SW480 (cell line): Measurements from ENCODE around the gene KIF26B.
"Not testable (repeated sequence)": the region's sequence is repeated elsewhere in the genome, so short reads cannot be mapped to it uniquely, and the experiment has no call there.

Source experiments
- DNase-seq: peaks from one replicate; pipeline ENCODE4 v3.0.0-alpha.2; 2016; ENCODE audit warnings: low spot score

The KIF26B gene

DNA sequence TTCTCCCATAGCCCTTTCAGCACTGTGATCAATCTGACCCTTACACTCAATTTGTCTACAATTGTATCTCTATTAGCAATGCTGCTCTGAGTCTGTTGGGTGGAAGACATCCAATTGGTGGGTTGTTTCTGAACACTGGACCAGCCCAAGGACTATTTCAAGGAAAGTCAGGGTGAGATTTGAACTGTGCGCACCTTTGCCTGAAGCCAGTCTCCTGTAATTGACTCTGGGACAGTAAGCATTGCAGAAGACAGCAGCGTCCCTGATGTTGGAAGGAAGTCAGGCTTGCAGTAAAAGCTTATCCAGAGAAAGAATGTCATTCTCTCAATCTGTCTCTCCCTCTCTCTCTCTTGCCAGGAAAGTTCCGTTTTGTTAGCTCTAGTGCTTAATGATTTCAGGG, 233.9 kb downstream of the KIF26B start:
- DNase-seq, result no peak

DNA sequence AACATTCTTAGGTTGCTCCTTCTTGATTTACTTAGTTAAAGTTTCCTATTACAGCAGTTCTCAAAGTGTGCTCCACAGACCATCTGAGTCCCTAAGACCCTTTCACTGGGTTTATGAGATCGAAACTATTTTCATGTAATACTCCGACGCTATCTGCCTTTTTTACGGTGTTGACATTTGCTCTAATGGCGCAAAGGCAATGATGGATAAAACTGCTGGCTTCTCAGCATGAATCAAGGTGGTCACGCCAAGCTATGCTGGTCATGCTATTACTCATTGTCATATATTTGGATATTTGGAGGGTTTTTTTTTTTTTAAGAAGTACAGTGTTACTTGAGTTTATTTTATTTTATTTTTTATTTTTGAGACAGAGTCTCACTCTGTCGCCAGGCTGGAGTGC, 235.1 kb downstream of the KIF26B start:
- no peak for DNase-seq

DNA sequence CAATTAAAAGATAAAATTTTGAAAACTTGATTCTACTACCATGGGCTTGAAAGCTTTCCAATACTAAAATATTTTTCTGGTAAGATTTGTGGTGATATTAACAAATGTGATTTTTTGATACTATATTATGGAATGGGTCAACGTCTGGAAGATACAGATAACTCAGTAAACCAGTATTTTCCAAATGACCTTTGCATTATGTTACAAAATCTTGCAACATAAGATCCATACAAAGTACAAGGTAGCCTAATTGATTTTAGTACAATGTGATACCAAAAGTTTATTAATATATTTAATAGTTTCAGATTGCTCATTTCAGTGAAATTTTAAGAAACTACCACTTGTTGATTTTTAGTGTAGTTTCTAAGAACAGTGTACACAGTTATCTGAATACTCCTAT, 236.2 kb downstream of the KIF26B start:
- no peak for DNase-seq

DNA sequence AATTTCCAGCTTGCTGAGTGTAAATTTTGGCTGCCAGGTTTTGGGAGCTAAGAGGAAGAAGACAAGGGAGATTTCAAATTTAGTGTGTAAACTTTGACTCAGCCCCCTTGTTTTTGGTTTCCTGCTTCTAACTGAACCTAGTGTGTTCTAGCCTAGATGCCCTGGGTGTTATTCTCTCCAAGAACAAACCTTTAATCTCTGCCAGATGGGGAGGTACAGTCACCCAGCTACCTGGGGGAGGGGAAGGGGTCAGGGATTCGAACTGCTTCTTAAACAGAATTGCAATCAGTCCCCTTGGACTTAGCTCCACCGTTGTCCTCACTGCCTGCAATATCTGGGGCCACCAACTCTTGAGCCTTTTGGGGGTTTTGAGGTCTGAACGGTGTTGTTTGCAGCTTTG, 238.9 kb downstream of the KIF26B start:
- no peak for DNase-seq

DNA sequence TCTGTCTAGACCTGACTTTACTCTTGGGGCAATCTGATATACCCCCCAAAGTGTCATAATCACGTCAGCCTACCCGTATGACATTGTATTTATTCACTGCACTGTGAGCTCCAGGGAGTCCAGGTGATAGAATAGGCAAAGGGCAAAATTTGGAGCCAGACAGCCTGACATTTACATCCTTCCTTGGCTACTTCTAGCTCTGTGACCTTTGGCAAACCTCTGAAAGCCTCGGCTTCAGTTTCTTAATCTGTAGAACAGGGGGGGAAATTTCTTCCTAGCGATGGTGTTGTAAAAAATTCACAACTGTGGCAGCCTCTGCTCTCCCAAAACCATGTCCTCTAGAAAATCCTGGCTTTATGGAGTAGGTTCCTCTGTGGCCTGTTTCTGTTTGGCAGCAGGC, 240.9 kb downstream of the KIF26B start:
- DNase-seq, result no peak

DNA sequence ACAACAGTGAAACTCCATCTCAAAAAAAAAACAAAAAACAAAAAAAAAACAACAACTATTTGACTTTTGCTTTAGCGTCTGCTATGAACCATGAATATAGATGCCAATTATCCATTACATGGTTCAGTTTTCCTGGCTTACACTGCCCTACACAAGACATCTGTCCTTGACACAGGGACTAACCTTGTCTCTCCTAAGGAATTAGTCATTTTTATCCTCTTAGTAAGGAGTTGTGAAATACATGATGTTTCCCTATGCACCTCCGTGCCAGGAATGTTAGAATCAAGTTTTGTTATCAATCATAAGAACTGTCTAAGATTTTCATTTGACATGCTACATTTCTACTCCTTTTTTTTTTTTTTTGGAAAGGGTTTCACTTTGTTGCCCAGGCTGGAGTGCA, 241.8 kb downstream of the KIF26B start:
- DNase-seq, result no peak

DNA sequence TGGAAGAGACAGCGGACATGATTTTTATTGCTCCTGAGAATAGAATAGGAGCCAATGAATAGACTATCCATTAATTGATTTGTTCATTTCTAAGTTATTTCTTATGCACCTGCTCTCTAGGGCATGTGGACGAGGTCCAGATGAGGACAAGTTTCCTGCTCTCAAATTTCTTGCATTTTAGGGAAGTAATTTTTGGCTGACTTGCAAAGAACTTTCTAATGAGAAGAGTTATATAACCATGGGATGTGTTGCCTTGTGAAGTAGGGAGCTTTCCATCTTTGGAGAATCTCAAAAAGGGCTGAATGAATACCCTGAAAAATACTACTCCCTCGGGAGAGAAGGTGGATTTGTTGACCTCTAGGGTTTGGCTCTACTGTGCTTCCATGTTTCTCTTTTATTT, 243.0 kb downstream of the KIF26B start:
- no peak for DNase-seq

DNA sequence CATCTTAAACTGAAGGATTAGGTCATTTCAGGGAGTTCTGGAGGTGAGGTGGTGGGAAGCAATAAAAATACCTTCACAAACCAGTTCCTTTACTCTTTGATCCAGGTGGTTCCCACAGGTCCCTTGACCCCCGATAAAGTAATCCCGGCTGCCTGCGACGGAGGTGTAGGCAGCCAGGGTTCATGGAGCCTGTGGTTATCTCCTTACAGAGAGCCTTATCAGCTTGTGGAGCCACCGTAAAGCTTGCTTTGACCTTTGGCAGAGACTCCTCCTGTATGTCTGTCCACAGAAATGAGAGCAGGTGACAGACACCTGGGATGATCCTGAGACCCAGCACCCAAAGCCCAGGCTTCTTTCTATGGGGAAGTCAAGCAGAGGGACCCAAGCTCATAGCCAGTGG, 243.4 kb downstream of the KIF26B start:
- no peak for DNase-seq

DNA sequence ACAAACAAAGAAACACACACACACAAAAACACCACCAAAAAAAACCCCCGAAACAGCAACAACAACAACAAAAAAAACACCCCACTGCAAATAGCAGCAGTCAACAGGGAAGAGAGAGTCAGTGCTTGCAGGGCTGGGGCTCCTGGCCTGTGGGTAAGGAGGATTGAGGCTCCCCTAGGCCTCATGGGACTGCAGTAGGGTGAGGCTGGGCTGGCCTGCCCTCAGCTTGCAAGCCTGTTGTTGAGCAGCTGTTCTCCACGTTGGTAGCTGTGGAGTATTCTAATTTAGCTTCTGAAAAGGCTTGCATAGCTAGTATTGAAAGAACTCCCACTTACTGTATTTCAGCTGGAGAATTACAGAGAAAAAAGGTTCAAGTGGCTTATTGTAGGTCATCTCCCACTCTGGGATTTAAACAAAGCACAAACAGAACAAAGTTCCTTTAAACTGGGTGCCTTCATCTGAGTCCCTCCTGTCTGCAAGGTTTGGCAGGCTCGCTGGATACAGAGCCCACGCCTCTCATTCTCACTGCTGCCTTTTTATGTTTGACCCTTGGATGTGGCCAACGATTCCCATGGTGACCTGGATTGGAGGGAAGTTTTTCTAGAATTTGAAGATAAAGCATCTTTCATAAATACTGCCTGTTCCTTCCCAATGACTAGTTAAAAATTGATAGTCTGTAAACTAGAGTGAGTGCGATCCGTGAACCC, 247.2 kb downstream of the KIF26B start:
- no peak for DNase-seq

DNA sequence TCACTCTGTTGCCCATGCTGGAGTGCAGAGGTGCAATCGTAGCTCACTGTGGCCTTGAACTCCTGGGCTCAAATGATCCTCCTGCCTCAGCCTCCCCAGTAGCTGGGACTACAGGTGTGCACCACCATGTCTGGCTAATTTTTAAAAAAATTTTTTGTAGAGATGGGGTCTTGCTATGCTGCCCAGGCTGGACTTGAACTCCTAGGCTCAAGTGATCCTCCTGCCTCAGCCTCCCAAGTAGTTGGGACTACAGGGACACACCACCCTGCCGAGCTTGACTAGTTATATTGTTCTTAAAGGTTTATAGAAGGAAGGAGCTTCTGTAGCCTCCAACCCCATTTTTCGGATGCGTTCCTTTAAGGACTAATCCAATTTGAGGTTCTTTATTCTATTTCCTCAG, 248.2 kb downstream of the KIF26B start:
- DNase-seq, result not testable (repeated sequence)

DNA sequence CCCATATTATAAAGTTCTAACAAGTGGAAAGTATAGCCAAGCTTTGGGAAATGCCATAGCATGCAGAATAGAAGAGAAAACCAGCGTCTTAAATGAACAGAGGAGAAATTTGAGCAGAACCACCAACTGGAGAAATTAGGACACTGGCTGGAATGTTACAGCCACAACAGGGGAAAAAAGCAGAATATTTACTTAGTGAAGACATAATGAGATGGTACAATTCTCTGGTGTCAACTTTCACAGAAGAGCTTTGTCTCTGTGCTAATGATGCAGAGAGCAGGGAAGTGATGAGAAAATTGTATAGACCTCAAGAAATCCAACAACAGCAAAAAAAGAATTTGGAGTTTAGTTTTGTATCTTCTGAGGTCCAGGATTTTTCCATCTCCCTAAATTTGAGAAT, 249.7 kb downstream of the KIF26B start:
- no peak for DNase-seq

DNA sequence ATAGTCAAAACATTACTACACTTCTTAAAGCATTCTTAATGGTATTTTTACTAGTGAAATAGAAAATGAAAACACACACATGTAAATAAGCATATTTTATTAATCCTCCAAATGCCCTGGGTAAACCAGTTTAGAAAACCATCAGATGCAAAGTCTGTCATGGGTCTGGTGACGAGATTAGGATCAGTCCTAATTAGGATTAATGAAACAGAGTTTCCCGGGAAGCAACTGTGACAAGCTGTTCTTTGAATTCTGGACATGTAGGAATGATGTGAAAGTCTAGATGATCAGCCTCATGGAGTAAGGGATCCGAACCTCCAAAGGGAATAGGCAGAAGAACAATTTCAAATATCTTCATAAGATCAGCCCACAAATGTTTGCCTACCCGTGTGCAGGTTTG, 250.2 kb downstream of the KIF26B start:
- DNase-seq, result no peak

DNA sequence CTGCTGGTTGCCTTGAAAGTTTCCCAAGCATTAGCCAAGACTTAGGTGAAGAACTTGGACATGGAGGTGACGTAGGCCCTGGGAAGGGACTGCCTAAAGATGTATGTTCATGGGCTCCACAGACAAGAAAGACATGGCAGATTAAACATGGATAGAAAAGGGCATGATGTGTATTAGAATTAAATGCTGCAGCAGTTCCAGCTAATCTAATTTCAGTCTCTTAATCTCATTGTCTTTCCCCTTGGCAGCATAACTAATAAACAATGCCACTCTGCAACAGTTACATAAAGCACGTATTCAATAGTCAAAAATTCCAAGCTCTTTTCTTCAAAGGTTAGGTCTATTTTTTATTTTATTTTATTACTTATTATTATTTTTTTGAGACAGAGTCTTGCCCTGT, 251.6 kb downstream of the KIF26B start:
- no peak for DNase-seq

DNA sequence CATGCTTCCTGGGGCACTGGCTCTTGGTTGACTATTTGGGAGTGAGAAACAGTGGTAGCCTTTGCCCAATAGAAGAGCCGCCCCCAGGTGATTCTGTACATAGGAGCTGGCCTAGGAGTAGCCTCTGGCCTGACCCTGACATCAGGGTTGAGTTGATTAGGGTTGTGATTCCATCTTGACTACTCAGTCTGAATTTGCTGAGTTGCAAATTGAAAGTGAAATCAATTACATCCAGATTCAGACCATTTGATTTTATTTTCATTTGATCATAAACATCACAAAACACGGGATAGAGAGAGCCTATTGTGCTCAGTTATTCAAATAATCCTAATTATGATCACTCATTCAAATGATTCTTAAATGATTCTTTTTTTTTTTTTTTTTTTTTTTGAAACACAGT, 253.2 kb downstream of the KIF26B start:
- DNase-seq, result no peak

DNA sequence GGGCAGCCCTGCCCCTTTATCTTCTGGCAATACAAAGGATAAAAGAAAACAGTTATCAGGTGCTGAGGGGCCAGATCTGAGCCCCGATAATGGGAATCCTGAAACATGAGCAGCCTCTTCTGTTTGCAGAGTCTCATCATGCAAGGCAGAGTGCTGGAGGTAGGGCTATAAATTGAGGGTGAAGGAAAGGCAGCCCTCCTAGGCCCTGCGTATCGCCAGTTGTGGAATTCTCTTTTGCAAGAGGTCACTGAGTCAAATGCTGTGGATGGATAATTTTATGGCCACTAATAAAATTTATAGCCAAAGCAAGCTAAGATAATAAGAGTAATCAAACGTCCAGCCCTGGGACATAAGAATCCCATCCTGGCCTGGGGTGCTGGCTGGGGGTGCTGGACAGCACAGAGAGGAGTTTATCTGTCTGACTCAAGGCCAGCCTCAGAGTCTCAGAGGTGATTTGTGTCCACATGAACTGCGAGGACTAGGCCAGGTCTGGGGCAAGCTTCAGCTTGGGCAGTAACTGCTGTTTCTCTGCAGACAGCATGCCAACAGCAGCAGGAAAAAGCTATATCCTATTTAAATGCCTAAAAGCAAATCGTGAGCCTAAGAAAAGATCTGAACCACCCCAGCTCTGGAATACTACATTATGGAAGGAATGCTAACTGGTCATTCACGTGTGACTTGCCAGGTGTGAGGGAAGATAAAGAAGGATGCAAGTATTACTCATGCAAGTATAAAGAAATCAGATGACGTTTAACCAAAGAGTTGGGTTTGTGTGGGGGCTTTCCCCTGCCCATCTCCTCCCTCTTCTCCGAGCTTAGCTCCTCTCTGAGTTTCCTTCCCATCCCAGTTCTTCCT, 254.8 kb downstream of the KIF26B start:
- no peak for DNase-seq

DNA sequence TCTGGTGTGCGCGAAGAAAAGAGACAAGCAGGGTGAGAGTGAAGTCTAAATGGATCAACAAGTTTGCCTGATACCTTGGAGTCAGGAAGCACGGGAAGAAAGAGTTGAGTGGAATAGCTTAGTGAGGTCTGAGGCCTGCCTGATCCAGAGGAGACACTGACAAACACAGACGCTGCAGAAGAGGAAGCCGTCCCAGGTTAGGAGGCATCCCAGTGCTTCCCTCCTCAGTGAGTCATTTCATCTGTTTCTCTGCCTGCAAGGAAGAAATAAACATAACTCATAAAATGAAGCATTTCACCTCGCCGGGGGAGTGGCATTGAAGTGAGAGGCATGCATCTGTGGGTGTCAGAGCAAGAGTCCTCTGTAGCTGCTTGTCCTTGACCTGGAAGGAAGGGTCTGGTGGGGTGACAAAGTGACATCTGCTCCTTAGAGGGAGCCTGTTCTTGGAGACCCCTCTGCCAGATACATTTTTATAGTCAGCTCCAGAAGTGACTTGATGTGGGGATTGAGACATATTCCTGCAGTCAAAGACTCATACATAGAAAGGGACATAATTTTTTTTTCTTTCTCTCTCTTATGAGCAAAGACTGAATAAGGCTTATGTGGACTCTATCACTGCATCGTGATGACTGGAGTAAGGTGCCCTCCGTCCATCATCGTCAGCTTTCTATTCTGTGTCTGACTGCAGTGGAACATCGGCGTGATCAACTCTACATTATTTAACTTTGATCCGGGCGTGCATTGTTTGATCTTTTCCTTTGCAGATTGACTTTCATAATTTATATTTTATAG, 256.7 kb downstream of the KIF26B start:
- no peak for DNase-seq

DNA sequence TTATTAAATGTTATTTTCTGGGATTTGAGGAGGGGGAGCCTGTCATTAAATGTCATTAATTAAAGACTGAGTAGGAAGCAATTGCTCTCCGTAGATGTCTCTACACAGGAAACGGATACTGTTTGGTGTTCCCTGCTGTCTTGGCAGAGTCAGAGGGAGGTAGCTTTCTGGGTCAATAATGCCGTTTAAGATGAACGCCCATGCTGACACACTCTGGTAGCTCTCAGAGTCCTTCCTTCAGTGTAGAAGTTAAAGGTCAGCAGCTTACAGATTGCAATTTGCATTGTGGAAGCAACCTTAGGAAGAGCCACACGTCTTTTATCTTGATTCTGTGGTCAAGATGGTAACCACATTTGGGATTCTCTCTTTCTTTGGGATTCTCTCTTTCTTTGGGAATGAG, 257.5 kb downstream of the KIF26B start:
- no peak for DNase-seq

DNA sequence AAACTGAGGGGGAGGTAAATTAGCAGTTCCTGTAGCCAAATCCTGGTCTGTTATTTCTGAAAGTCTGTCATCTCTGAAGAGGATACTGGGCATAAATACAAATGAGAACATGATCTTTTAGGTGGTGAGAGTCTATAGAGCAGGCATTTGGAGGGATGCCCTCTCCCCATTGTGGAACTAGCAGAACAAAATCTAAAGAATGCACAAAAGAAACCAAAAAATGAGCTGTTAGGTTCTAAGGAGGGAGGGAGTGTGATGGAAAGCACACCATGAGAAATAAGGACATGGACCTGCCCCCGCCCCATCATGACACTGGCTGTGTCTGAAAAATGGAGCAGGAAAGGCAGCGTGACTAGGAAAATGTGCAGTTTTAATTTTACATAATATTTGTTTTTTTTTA, 262.0 kb downstream of the KIF26B start:
- DNase-seq, result no peak

DNA sequence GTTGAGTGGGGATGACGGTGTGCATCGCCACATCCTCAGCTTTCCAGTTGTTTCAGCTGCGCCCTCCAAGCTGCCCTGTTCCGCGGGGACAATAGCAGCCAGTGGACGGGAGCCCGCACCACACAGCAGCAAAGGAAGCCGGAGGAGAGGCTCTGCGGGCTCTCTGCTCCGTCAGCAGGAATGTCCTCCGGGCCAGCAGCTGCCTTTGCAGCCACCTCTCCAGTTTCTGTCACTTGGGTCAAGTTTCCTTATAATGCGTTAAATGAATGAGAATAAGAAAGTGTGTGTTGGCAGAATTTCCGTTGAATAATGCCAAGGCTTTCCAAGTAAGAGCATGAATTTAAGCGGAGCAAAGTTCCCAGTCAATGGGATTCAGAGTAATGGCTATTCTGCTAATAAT, 263.3 kb downstream of the KIF26B start:
- DNase-seq, result no peak

DNA sequence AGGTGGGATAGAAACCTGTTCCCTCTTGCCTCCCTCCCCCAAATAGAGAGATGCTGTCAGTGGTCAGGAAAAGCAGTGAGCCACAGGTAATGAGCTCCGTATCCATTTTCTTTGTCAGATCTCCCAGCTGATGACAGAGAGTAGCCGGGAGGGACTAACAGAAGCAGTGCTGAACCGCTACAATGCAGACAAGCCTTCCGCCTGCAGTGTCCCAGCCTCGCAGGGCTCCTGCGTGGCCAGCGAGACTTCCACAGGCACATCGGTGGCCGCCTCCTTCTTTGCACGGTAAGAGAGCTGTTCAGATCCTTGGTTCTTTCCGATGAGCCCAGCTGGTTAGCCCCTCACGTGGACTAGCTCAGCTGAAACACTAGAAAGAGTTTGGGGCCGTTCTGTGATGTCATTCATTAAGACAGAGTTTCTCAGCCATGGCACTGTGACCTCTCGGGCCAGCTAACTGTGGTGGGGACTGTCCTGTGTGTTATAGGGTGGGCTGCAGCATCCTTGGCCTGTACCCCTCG, 264.7 kb downstream of the KIF26B start:
- DNase-seq, result no peak

DNA sequence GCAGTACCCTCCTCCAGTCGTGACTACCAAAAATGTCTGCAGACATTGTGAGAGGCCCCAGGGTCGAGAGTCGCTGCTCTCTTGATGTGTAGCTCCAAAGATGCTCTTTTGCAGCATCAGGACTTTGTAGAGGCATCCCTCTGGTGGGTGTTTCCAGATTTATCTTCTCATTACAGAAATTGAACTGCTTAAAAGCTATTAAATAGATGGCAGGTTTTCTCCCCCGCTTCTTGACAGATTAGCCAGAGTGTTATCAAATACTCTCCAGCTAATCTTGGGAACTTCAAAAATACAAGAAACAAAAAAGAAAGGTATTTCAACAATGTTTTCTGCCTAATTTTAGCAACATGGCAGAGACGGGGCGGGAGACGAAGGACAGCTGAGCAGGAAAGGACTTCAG, 265.2 kb downstream of the KIF26B start:
- no peak for DNase-seq

DNA sequence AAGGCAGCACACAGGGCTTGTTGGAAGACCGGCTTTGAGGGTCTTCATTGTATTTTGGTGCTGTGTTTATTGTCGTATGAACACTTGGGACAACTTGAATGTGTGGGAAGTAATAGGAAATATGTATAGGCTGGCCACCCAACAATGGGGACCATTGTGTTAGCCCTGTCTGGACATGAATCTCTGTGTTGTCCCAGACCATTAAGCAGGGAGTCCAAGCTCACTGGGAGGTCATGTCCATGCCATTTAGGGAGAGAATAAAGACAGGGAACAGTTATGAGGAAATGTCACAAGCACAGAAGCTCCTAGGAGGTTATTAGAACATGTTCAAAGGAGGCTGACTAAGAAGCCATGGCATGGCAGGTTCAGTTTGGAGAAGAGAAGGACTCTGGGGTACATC, 266.1 kb downstream of the KIF26B start:
- DNase-seq, result no peak

DNA sequence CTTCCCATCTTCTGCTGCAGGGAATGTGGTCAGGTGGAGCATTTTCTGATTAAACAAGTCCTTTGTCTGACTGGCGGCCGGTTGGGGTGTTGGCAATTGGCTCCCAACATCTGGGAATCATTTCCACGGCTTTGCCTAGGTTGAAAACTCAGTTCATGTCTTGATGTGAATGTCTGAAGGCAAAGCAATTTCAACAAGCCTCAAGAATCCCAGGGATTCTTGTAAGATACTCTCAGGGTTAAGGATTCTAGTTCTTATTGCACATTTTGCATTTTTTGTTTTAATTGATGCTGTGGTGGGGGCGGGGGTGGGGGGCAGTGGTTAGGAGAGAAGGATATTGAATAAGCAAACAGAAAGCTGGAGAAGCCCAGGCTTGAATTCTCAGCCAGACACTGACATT, 273.9 kb downstream of the KIF26B start:
- no peak for DNase-seq
